A549 (cell line): Measurements from ENCODE around the gene ARHGAP12. TPM values are rescaled to one million over a fixed set of nuclear protein-coding genes. Genes with fewer than 3 reads are reported as not detected.
A peak's percentile ranks its signal among the peaks of the same experiment; 100 is the strongest.

Experiments
- ATAC-seq, 2 experiments: fragments of 200-7000 bp in 1 of 2; fragments of >200 bp in 1 of 2; cut with Nextera tagmentation in 1 of 2; cut with Tn5 transposase in 1 of 2; 3 replicates each; pipeline versions ENCODE4 v1.8.0 to v1.9.1; 2018 to 2020; ENCODE audit warnings: mild to moderate bottlenecking in 1 of 2, moderate library complexity in 1 of 2
- CTCF ChIA-PET: fragments of 300-600 bp; sonication (Branson Sonifier 250); formaldehyde crosslinking; extraction: SDS; loops from one replicate; lab custom pipeline; 2021; ENCODE audit warnings: antibody characterized with exemption, inconsistent platforms; lab: Yijun Ruan, JAX
- POLR2A ChIA-PET: fragments of 350-600 bp; formaldehyde crosslinking; extraction: SDS; loops from one replicate; lab custom pipeline; 2021; ENCODE audit warnings: antibody characterized with exemption, inconsistent platforms; lab: Yijun Ruan, JAX
- DNase-seq, 2 experiments: peaks; one replicate each; pipeline versions ENCODE4 v3.0.0 to v3.0.0-alpha.2; 2011 to 2016; ENCODE audit warnings: low read depth in 1 of 2, low spot score in 1 of 2
- FAIRE-seq: peaks from 2 replicates; lab custom pipeline; 2011; peaks lifted over from hg19 to GRCh38; lab: Jason Lieb, UNC
- H3K27ac ChIP-seq, 2 experiments: fragments of >200 bp; sonication (Bioruptor Twin); formaldehyde crosslinking; 3 replicates each; pipeline ENCODE4 v1.5.1; 2016 to 2017
- H3K4me1 ChIP-seq: fragments of >200 bp; sonication (Bioruptor Twin); formaldehyde crosslinking; 3 replicates; pipeline ENCODE4 v1.6.1; 2016
- H3K4me2 ChIP-seq: fragments of >200 bp; sonication (Bioruptor Twin); formaldehyde crosslinking; 3 replicates; pipeline ENCODE4 v1.6.1; 2016
- H3K4me3 ChIP-seq: fragments of >200 bp; sonication (Bioruptor Twin); formaldehyde crosslinking; 3 replicates; pipeline ENCODE4 v1.5.1; 2016
- H3K9me3 ChIP-seq: fragments of >200 bp; sonication (Bioruptor Twin); formaldehyde crosslinking; 3 replicates; pipeline ENCODE4 v1.6.1; 2016
- CHD4 ChIP-seq: fragments of 200-600 bp; sonication (generic); IDR thresholded peaks from 2 replicates; pipeline ENCODE4 v1.6.1; 2016; ENCODE audit warnings: antibody characterized with exemption, mild to moderate bottlenecking, borderline replicate concordance
- EHF ChIP-seq: fragments of 250-450 bp; sonication (Bioruptor Pico); IDR thresholded peaks from 2 replicates; pipeline ENCODE4 v1.5.0; 2020; ENCODE audit warnings: mild to moderate bottlenecking
- EP300 ChIP-seq, 2 experiments: fragments of >200 bp; sonication (Bioruptor Twin); formaldehyde crosslinking; IDR thresholded peaks; 2 replicates in 1 of 2; 3 replicates in 1 of 2; pipeline ENCODE4 v1.6.1; 2016 to 2017
- HOXA7 ChIP-seq: fragments of 250-450 bp; sonication (Bioruptor Pico); IDR thresholded peaks from 2 replicates; pipeline ENCODE4 v1.5.0; 2020; ENCODE audit warnings: mild to moderate bottlenecking, moderate library complexity
- HOXB5 ChIP-seq: fragments of 250-450 bp; sonication (Bioruptor Pico); IDR thresholded peaks from 2 replicates; pipeline ENCODE4 v1.5.0; 2020; ENCODE audit warnings: mild to moderate bottlenecking, moderate library complexity
- KDM5A ChIP-seq: fragments of 200-600 bp; sonication (generic); IDR thresholded peaks from 2 replicates; pipeline ENCODE4 v1.6.1; 2016; ENCODE audit warnings: antibody characterized with exemption, mild to moderate bottlenecking
- MAFK ChIP-seq: fragments of 450-650 bp; IDR thresholded peaks from 2 replicates; pipeline ENCODE4 v1.6.1; 2014; ENCODE audit not compliant: partially characterized antibody
- PHF8 ChIP-seq: fragments of 200-600 bp; sonication (generic); IDR thresholded peaks from 2 replicates; pipeline ENCODE4 v1.6.1; 2016; ENCODE audit warnings: low read depth, mild to moderate bottlenecking, antibody characterized with exemption, moderate library complexity, borderline replicate concordance
- WGBS: methylation state at CpG from one replicate; pipeline ENCODE4 v1.1.6; 2017; ENCODE audit errors: missing lambda C conversion rate; 5-methylcytosine and 5-hydroxymethylcytosine counted together
- polyA plus RNA-seq, 4 experiments: library from polyadenylated mRNA; depleted of rRNA in 3 of 4; stranded (reverse); fragments of >200 nt; fragmentation: RNase III in 1 of 4; extraction: RNeasy Plus Mini Kit Qiagen cat#74134 plus additional on column Dnase treatment in 1 of 4; gene quantifications; 2 replicates in 3 of 4; 3 replicates in 1 of 4; pipeline ENCODE4 v1.2.3, GENCODE V29; 2011 to 2017
- TF ChIP-seq, protein P1 (sequence below): fragments of 200-600 bp; sonication (generic); IDR thresholded peaks from 2 replicates; pipeline ENCODE4 v1.6.1; 2016; ENCODE audit warnings: antibody characterized with exemption, mild to moderate bottlenecking, moderate library complexity
- TF ChIP-seq, protein P2 (sequence below): IDR thresholded peaks from 2 replicates; pipeline ENCODE4 v1.6.1; 2012; ENCODE audit warnings: low read depth, borderline replicate concordance

ARHGAP12 gene
- polyA plus RNA-seq, 2 of the 4 experiments (the other 2 are of a cell fraction): 22.1 to 49.3 TPM

DNA sequence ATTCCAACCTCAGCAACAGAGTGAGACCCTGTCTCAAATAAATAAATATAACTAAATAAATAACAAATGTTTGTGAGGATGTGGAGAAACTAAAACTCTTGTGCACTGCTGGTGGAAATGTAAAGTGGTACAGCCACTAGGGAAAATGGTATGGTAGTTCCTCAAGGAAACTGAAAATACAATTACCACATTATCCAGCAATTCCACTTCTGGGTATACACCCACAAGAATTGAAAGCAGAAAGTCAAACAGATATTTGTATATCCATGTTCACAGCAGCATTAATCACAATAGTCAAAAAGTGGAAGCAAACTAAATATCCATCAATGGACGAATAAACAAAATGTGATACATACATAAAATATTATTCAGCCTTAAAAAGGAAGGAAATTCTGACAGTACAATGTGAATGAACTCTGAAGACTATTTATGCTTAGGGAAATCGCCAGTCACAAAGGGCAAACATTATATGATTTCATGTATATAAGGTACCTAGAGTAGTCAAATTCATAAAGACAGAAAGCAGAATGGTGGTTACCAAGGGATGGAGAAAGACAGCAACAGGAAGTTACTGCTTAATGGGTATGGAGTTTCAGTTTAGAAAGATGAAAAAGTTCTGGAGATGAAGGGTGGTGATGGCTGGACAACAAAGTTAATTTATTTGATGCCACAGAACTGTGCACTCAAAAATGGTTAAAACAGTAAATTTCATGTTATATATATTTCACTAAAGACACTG lies 9.8 kb downstream of the ARHGAP12 start (continued):
- TF ChIP-seq, protein P1, sequence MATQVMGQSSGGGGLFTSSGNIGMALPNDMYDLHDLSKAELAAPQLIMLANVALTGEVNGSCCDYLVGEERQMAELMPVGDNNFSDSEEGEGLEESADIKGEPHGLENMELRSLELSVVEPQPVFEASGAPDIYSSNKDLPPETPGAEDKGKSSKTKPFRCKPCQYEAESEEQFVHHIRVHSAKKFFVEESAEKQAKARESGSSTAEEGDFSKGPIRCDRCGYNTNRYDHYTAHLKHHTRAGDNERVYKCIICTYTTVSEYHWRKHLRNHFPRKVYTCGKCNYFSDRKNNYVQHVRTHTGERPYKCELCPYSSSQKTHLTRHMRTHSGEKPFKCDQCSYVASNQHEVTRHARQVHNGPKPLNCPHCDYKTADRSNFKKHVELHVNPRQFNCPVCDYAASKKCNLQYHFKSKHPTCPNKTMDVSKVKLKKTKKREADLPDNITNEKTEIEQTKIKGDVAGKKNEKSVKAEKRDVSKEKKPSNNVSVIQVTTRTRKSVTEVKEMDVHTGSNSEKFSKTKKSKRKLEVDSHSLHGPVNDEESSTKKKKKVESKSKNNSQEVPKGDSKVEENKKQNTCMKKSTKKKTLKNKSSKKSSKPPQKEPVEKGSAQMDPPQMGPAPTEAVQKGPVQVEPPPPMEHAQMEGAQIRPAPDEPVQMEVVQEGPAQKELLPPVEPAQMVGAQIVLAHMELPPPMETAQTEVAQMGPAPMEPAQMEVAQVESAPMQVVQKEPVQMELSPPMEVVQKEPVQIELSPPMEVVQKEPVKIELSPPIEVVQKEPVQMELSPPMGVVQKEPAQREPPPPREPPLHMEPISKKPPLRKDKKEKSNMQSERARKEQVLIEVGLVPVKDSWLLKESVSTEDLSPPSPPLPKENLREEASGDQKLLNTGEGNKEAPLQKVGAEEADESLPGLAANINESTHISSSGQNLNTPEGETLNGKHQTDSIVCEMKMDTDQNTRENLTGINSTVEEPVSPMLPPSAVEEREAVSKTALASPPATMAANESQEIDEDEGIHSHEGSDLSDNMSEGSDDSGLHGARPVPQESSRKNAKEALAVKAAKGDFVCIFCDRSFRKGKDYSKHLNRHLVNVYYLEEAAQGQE: no peak
- TF ChIP-seq HOXB5 (CRISPR knock-in tag): no peak

DNA sequence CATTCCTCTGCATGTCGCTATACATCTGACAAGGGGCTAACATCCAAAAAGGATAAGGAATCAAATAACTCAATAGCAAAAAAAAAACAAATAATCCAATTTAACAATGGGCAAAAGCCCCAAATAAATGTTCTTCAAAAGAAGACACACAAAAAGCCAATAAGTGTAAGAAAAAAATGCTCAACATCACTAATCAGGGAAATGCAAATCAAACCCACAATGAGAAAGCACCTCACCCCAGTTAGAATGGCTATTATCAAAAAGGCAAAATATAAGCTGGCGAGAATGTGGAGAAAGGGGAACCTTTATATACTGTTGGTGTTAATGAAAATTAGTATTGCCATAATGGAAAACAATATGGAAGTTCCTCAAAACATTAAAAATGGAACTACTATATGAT lies 14.3 kb downstream of the ARHGAP12 start:
- FAIRE-seq (no peak), ATAC-seq (no peak), DNase-seq (no peak)
- Histone ChIP-seq H3K4me1 (peaks cover 38% of the 10 kb centered on the region), H3K4me2 (peak overlapping the region; percentile 78), H3K4me3 (no peak overlapping the region), H3K9me3 (no peaks in the 10 kb centered on the region), H3K27ac (no peak overlapping the region; a peak in 1 of 6 replicates)
- 91% methylated on average over 2 of the region's 2 CpGs for WGBS
- ChIA-PET CTCF (interaction anchor here (0.6 to 2.3 kb wide), 5 partner anchors 12 to 35 kb away, joined by 3 to 5 read pairs (median 3); no protein-coding TSS in a partner anchor), POLR2A (no interaction called here)
- TF ChIP-seq EP300 (IDR thresholded peaks at IDR 0.05) (no peak), HOXA7 (no peak)

DNA sequence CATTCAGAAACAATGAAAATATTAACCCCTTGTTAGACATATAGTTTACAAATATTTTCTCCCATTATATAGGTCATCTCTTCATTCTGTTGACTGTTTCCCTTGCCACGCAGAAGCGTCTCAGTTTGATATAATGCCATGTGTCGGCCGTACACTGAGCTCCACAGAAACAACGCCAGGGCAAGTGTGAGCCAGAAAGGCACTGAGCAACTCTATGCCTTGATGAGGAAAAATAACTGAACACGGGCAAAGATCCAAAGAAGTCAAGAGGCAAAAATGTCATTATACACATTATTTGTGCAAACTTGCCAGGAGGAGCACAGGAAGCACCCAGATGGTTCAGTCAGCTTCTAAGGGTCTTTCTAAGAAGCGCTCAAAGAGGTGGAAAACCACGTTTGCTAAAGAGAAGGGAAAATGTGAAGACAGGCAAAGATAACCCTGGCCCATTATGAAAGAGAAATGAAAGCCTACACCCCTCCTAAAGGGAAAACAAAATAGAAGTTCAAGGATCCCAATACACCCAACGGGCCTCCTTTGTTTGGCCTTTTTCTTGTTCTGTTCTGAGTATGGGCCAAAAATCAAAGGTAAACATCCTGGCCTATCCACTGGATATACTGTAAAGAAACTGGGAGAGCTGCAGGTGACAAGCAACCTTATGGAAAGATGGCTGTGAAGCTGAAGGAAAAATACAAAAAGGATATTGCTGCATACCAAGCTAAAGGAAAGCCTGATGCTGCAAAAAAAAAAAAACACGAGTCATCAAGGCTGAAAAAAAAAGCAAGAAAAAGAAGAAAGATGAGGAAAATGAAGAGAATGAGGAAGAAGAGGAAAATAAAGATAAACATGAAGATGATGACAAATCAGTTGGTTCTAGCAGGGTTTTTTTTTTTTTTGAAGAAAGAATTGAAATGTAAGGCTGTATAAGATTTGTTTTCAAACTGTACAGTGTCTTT lies 15.5 kb downstream of the ARHGAP12 start:
- 0 out of 3 replicates have a peak overlapping the region, but pooled peaks have one; percentile 1 for H3K4me3 ChIP-seq
- H3K9me3 ChIP-seq: no peaks in the 10 kb centered on the region
- ATAC-seq: peak in 1 of 2 experiments; percentile 66; a peak in 4 of 6 replicates
- 26% methylated on average over 10 of the region's 10 CpGs for WGBS
- peak overlapping the region; percentile 46 to 77; a peak in 5 of 6 replicates for H3K27ac ChIP-seq
- peaks cover 42% of the 10 kb centered on the region for H3K4me1 ChIP-seq
- POLR2A ChIA-PET: interaction anchor here (0.7 to 2.3 kb wide), 3 partner anchors 9 to 51 kb away, joined by 3 to 7 read pairs (median 5); partner anchors contain the start of gene ARHGAP12
- peak; percentile 77 for FAIRE-seq
- peak overlapping the region; percentile 78 for H3K4me2 ChIP-seq
- CTCF ChIA-PET: interaction anchor here (1.3 kb wide), 1 partner anchor 51 kb away, joined by 3 read pairs; no protein-coding TSS in a partner anchor
- no peak for DNase-seq
- TF ChIP-seq MAFK: peak; percentile 77
- TF ChIP-seq, protein P2, sequence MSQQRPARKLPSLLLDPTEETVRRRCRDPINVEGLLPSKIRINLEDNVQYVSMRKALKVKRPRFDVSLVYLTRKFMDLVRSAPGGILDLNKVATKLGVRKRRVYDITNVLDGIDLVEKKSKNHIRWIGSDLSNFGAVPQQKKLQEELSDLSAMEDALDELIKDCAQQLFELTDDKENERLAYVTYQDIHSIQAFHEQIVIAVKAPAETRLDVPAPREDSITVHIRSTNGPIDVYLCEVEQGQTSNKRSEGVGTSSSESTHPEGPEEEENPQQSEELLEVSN: no peak

DNA sequence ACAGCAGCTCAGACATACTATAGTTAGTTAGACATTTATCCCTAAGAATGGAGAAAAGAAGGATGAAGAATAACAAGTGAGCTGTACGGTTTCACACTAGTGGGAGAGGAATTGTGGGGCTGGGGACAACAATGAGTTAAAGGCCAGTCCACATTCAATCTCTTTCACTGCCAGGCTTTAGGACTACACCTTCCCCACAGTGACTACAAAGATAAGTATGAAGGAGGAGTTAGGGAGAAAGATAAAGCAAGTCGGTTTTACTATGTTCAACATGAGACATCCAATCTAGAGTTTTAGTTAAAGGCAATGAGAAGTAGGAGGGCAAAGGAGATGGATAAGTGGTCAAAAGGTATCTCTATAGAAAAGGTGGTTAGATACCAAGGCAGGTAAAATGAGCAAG lies 16.3 kb downstream of the ARHGAP12 start:
- POLR2A ChIA-PET: interaction anchor here (2.3 kb wide), 1 partner anchor 16 kb away, joined by 7 read pairs; the partner anchor contains the start of gene ARHGAP12

More for the DNA sequence above, 16.3 kb downstream of the ARHGAP12 start:
- TF ChIP-seq PHF8 (no peak), EHF (CRISPR knock-in tag) (no peak), CHD4 (no peak), KDM5A (no peak)
- DNase-seq: no peak
- peak; percentile 75; a peak in 5 of 6 replicates for ATAC-seq
- Histone ChIP-seq H3K4me1 (peaks cover 45% of the 10 kb centered on the region), H3K4me3 (no peak overlapping the region), H3K4me2 (peak overlapping the region; percentile 78), H3K27ac (peak overlapping the region; percentile 46 to 77; a peak in 5 of 6 replicates), H3K9me3 (no peaks in the 10 kb centered on the region)
- WGBS: 21% methylated on average over 2 of the region's 2 CpGs
- FAIRE-seq: peak; percentile 7
- CTCF ChIA-PET: interaction anchor here (1.3 kb wide), 1 partner anchor 50 kb away, joined by 3 read pairs; no protein-coding TSS in a partner anchor
